BE2C (cell line): Measurements from ENCODE around the gene CDK5RAP2.

Source experiments
- DNase-seq: peaks from one replicate; pipeline ENCODE4 v3.0.0-alpha.2; 2020
- H3K27me3 ChIP-seq: fragments of 250-450 bp; sonication (Bioruptor Pico); 2 replicates; pipeline ENCODE4 v1.5.1; 2020; ENCODE audit warnings: mild to moderate bottlenecking
- H3K36me3 ChIP-seq: fragments of 250-450 bp; sonication (Bioruptor Pico); 2 replicates; pipeline ENCODE4 v1.5.1; 2020; ENCODE audit warnings: mild to moderate bottlenecking
- H3K4me1 ChIP-seq: fragments of 250-450 bp; sonication (Bioruptor Pico); 2 replicates; pipeline ENCODE4 v1.5.1; 2020
- H3K4me3 ChIP-seq: 2 replicates; pipeline ENCODE4 v1.5.1; 2011; ENCODE audit warnings: low read depth, low read length
- H3K9me3 ChIP-seq: fragments of 250-450 bp; sonication (Bioruptor Pico); 2 replicates; pipeline ENCODE4 v1.5.1; 2020
- CTCF ChIP-seq: IDR thresholded peaks from 2 replicates; pipeline ENCODE4 v1.5.1; 2012; ENCODE audit warnings: mild to moderate bottlenecking, low read depth, low read length

The CDK5RAP2 gene

DNA sequence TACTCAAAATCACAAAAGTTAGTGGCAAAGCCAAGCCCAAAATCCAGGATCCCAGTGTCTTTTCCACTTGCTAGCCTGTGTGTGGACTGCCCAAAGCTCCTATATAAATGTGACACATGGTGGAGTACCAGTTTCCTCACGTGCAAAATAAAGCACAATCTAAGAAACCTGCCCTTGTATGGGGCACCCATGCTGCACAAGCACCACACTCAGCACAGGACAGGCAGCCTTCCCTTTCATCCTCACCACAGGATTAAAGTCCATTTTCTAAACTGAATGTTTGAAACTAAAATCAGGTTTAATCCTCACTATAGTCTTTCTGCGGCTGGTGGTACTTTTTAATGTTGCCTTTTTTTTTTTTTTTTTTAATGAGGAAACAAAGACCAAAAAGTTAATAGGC, 5.5 kb downstream of the CDK5RAP2 start:
- H3K27me3 ChIP-seq = no peaks in the 10 kb centered on the region
- no peaks in the 10 kb centered on the region for H3K9me3 ChIP-seq
- no peaks in the 10 kb centered on the region for H3K4me1 ChIP-seq
- H3K4me3 ChIP-seq = no peak overlapping the region
- H3K36me3 ChIP-seq = peaks cover 38% of the 10 kb centered on the region
- no peak for DNase-seq
- TF ChIP-seq CTCF = no peak

DNA sequence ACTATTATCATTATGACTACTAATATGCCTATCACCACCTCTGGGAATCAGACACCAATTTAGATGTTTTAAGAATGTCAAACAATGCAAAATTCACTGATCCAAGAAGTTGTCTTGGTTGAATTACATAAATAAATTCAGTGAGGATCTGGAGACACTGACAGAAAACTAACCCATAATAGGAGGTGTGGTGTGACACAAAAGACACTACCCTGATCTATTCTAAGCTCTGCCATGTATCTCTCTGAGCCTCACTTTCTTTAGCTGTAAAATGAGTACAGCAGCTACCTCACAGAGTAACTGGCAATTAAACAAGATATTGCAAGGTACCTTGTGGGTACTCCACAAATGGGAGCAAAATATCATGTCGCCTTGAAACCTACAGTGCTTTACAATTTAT, 7.5 kb downstream of the CDK5RAP2 start:
- Histone ChIP-seq H3K4me1 (no peaks in the 10 kb centered on the region), H3K9me3 (no peaks in the 10 kb centered on the region), H3K36me3 (peaks cover 56% of the 10 kb centered on the region), H3K27me3 (no peaks in the 10 kb centered on the region), H3K4me3 (no peak overlapping the region)
- TF ChIP-seq CTCF = no peak
- no peak for DNase-seq

GRCh38 chr9:120571443-120572257, 8.3 kb downstream of the CDK5RAP2 start:
- DNase-seq = no peak

DNA sequence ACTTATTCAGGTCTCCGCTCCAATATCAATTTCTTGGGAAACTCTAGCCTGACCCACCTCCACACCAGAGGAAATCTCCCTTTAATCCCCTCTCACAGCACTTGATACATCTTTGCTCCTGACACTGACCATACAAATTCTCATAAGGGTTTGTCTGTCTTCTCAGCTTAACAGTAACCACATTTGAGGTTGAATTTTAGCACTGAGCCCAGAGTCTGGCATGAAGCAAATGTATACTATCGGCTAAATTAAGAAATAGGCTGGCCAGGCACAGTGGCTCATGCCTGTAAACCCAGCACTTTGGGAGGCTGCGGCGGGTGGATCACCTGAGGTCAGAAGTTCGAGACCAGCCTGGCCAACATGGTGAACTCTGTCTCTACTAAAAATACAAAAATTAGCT, 9.7 kb downstream of the CDK5RAP2 start:
- no peaks in the 10 kb centered on the region for H3K9me3 ChIP-seq
- H3K4me3 ChIP-seq = no peak overlapping the region
- TF ChIP-seq CTCF = no peak
- H3K27me3 ChIP-seq = no peaks in the 10 kb centered on the region
- peaks cover 72% of the 10 kb centered on the region for H3K36me3 ChIP-seq
- DNase-seq = no peak
- no peaks in the 10 kb centered on the region for H3K4me1 ChIP-seq

More at GRCh38 chr9:120571443-120572257, 8.3 kb downstream of the CDK5RAP2 start:
- Histone ChIP-seq H3K4me3 (no peak overlapping the region), H3K4me1 (no peaks in the 10 kb centered on the region), H3K27me3 (no peaks in the 10 kb centered on the region), H3K9me3 (no peaks in the 10 kb centered on the region), H3K36me3 (peaks cover 61% of the 10 kb centered on the region)
- TF ChIP-seq CTCF = no peak

DNA sequence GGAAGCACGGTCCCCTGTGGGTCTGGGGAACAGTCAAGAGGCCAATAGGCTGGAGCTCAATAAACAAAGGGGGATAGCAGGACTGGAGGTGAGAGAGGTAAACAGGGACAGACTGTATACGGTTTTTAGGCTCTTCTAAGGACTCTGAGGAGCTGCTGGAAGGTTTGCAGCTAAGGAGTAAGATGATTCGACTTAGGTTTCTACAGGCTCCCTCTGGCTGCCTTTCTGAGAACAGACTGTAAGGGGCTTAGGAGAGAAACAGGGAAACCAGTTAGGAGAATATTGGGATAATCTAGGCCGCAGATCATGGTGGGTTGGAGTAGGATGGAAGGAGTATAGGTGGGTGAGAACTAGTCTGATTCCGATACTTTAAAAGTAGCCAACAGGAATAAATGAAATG, 10.4 kb downstream of the CDK5RAP2 start:
- TF ChIP-seq CTCF = no peak
- DNase-seq = no peak
- H3K27me3 ChIP-seq = no peaks in the 10 kb centered on the region
- H3K4me3 ChIP-seq = no peak overlapping the region
- H3K9me3 ChIP-seq = no peaks in the 10 kb centered on the region
- H3K4me1 ChIP-seq = no peaks in the 10 kb centered on the region
- peaks cover 80% of the 10 kb centered on the region for H3K36me3 ChIP-seq

- Histone ChIP-seq H3K9me3 (no peaks in the 10 kb centered on the region), H3K27me3 (no peaks in the 10 kb centered on the region), H3K4me3 (no peak overlapping the region), H3K4me1 (no peaks in the 10 kb centered on the region), H3K36me3 (peaks cover 83% of the 10 kb centered on the region)
- no peak for DNase-seq
- no peak for TF ChIP-seq CTCF
Measured at GRCh38 chr9:120568816-120569215, 11.2 kb downstream of the CDK5RAP2 start.
